WERI-Rb-1 (cell line): ENCODE data around the gene C22orf31.

ENCODE experiments used
- DNase-seq: peaks from one replicate; pipeline ENCODE4 v3.0.0-alpha.2; 2020
- H3K27ac ChIP-seq: fragments of 250-450 bp; sonication (Bioruptor Pico); 2 replicates; pipeline ENCODE4 v1.5.1; 2020; ENCODE audit warnings: mild to moderate bottlenecking, moderate library complexity
- H3K27me3 ChIP-seq: fragments of 250-450 bp; sonication (Bioruptor Pico); 2 replicates; pipeline ENCODE4 v1.5.1; 2021; ENCODE audit warnings: mild to moderate bottlenecking, low read depth, moderate library complexity; ENCODE audit not compliant: insufficient read depth, severe bottlenecking
- H3K36me3 ChIP-seq: fragments of 250-450 bp; sonication (Bioruptor Pico); 2 replicates; pipeline ENCODE4 v1.5.1; 2020; ENCODE audit warnings: mild to moderate bottlenecking, moderate library complexity
- H3K4me3 ChIP-seq: 2 replicates; pipeline ENCODE4 v1.5.1; 2011; ENCODE audit warnings: low read depth, mild to moderate bottlenecking, control low read depth, low read length
- H3K9me3 ChIP-seq: fragments of 250-450 bp; sonication (Bioruptor Pico); 2 replicates; pipeline ENCODE4 v1.5.1; 2021; ENCODE audit warnings: mild to moderate bottlenecking, moderate library complexity; ENCODE audit not compliant: severe bottlenecking
- CTCF ChIP-seq: IDR thresholded peaks from 2 replicates; pipeline ENCODE4 v1.5.1; 2011; ENCODE audit warnings: low read depth, mild to moderate bottlenecking, control low read depth, inconsistent platforms, low read length

Gene C22orf31

GRCh38 chr22:29073618-29074275 lies 12.1 kb upstream of the C22orf31 start:
- Histone ChIP-seq H3K36me3 (no peaks in the 10 kb centered on the region), H3K27ac (no peak overlapping the region), H3K9me3 (peaks cover 2% of the 10 kb centered on the region), H3K27me3 (no peaks in the 10 kb centered on the region), H3K4me3 (peak overlapping the region; percentile 53)
- no peak for TF ChIP-seq CTCF
- DNase-seq: no peak

- no peak within 1 kb of the TSS for H3K27ac ChIP-seq
- TF ChIP-seq CTCF: no peak
- no peak for DNase-seq
- no peaks in the 10 kb centered on the region for H3K27me3 ChIP-seq
- peak within 1 kb of the TSS; percentile 53 for H3K4me3 ChIP-seq
- peaks cover 2% of the 10 kb centered on the region for H3K9me3 ChIP-seq
- no peaks in the 10 kb centered on the region for H3K36me3 ChIP-seq
Observed at GRCh38 chr22:29072979-29073617, 11.5 kb upstream of the C22orf31 start, which contains the start of gene KREMEN1. Gene KREMEN1, plus strand, starts transcription at chr22:29073035. Its CDS starts 96 bp downstream, at chr22:29073131.

- no peak for TF ChIP-seq CTCF
- Histone ChIP-seq H3K27me3 (no peaks in the 10 kb centered on the region), H3K27ac (no peak overlapping the region), H3K36me3 (no peaks in the 10 kb centered on the region), H3K4me3 (peak overlapping the region; percentile 25), H3K9me3 (peaks cover 2% of the 10 kb centered on the region)
- DNase-seq: peak; percentile 89
Observed at GRCh38 chr22:29072193-29072978, 10.8 kb upstream of the C22orf31 start.

GRCh38 chr22:29071261-29072045 lies 9.8 kb upstream of the C22orf31 start:
- no peak for DNase-seq
- no peaks in the 10 kb centered on the region for H3K27me3 ChIP-seq
- H3K9me3 ChIP-seq: peaks cover 2% of the 10 kb centered on the region
- no peak for TF ChIP-seq CTCF
- H3K27ac ChIP-seq: no peak overlapping the region
- no peak overlapping the region for H3K4me3 ChIP-seq
- H3K36me3 ChIP-seq: no peaks in the 10 kb centered on the region

- H3K4me3 ChIP-seq: no peak overlapping the region
- H3K27me3 ChIP-seq: no peaks in the 10 kb centered on the region
- no peaks in the 10 kb centered on the region for H3K36me3 ChIP-seq
- DNase-seq: no peak
- peaks cover 2% of the 10 kb centered on the region for H3K9me3 ChIP-seq
- no peak overlapping the region for H3K27ac ChIP-seq
- TF ChIP-seq CTCF: no peak
Observed at GRCh38 chr22:29070490-29070889, 8.9 kb upstream of the C22orf31 start.
